Measurements from ENCODE around the gene COL15A1.

GRCh38 chr9:99060621-99061020 lies 116.9 kb downstream of the COL15A1 start:
- no peak for TF ChIP-seq CTCF (IDR thresholded peaks at IDR 0.05; ENCODE audit: insufficient read depth, low read length)
- TF ChIP-seq GABPA (IDR thresholded peaks at IDR 0.05; ENCODE audit: low read depth): no peak
- TF ChIP-seq REST (IDR thresholded peaks at IDR 0.05; ENCODE audit: insufficient replicate concordance, low read depth): no peak
- no peak for TF ChIP-seq POLR2AphosphoS5 (IDR thresholded peaks at IDR 0.05; ENCODE audit: low read depth)
